ENCODE measurements around the gene SFXN5. TPM values are rescaled to one million over a fixed set of nuclear protein-coding genes. Genes with fewer than 3 reads are reported as not detected.

SFXN5 gene
- total and polyA plus RNA-seq, 2 donors (not counting 3 experiments of a cell fraction or from before 2014, with no cell fraction given), result 18.7 to 28.6 TPM

- BruUV-seq (replicated peaks), result no TSS peak
- Histone ChIP-seq H3K27me3 (ENCODE audit: control insufficient read depth in 2 of 2, insufficient read depth in 2 of 2, low read length in 2 of 2) (no peaks in the 10 kb centered on the region), H3K27ac (ENCODE audit: insufficient read depth, low read depth, low read length) (no peak overlapping the region), H3K36me3 (ENCODE audit: control insufficient read depth in 2 of 2, extremely low read depth in 1 of 2, insufficient read depth in 2 of 2, low read length in 2 of 2) (no peaks in the 10 kb centered on the region), H3K9me1 (replicated peaks; ENCODE audit: control insufficient read depth, extremely low read depth, insufficient read depth, low read length) (no peaks in the 10 kb centered on the region), H3K4me3 (replicated peaks in 1 of 3; ENCODE audit: insufficient read depth in 1 of 3, low read depth in 1 of 3, low read length in 3 of 3) (no peak overlapping the region), H2AFZ (ENCODE audit: low read depth, low read length) (no peak overlapping the region), H3K79me2 (ENCODE audit: control insufficient read depth, insufficient read depth, low read length) (no peaks in the 10 kb centered on the region), H4K20me1 (replicated peaks; ENCODE audit: control insufficient read depth, extremely low read depth, insufficient read depth, low read length) (no peaks in the 10 kb centered on the region), H3K9ac (replicated peaks; ENCODE audit: extremely low read depth, insufficient read depth, low read length) (no peak overlapping the region), H3K4me2 (ENCODE audit: insufficient read depth, low read length) (no peak overlapping the region), H3K4me1 (ENCODE audit: control insufficient read depth, extremely low read depth, insufficient read depth, low read length) (peaks cover 17% of the 10 kb centered on the region), H3K9me3 (replicated peaks; ENCODE audit: control insufficient read depth, insufficient read depth, low read length) (no peaks in the 10 kb centered on the region)
- CTCF ChIA-PET, result interaction anchor here (1.0 to 1.7 kb wide), 3 partner anchors 8 to 152 kb away, joined by 3 to 4 read pairs (median 4); no protein-coding TSS in a partner anchor
- TF ChIP-seq, protein P1, sequence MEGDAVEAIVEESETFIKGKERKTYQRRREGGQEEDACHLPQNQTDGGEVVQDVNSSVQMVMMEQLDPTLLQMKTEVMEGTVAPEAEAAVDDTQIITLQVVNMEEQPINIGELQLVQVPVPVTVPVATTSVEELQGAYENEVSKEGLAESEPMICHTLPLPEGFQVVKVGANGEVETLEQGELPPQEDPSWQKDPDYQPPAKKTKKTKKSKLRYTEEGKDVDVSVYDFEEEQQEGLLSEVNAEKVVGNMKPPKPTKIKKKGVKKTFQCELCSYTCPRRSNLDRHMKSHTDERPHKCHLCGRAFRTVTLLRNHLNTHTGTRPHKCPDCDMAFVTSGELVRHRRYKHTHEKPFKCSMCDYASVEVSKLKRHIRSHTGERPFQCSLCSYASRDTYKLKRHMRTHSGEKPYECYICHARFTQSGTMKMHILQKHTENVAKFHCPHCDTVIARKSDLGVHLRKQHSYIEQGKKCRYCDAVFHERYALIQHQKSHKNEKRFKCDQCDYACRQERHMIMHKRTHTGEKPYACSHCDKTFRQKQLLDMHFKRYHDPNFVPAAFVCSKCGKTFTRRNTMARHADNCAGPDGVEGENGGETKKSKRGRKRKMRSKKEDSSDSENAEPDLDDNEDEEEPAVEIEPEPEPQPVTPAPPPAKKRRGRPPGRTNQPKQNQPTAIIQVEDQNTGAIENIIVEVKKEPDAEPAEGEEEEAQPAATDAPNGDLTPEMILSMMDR (IDR thresholded peaks at IDR 0.05; ENCODE audit: extremely low read depth in 1 of 2, insufficient read depth in 1 of 2, low read depth in 1 of 2, low read length in 2 of 2), result no peak
- no peak for TF ChIP-seq POLR2A (IDR thresholded peaks at IDR 0.05; ENCODE audit: low read depth, low read length)
- POLR2A ChIA-PET, result no interaction called here
- intact Hi-C loops (cut with micrococcal nuclease), result no loop called here
- FAIRE-seq (no peak), DNase-seq (ENCODE audit: low read depth, low spot score) (no peak)
- dilution Hi-C loops (cut with MboI; ENCODE audit: extremely low pct_ligation_motif_present, low sequenced_read_pairs), result no loop called here
Observed at GRCh38 chr2:73004466-73004865, 67.0 kb downstream of the SFXN5 start.

- peaks cover 17% of the 10 kb centered on the region for H3K4me1 ChIP-seq (ENCODE audit: control insufficient read depth, extremely low read depth, insufficient read depth, low read length)
- dilution Hi-C loops (cut with MboI; ENCODE audit: extremely low pct_ligation_motif_present, low sequenced_read_pairs), result no loop called here
- intact Hi-C loops (cut with micrococcal nuclease), result no loop called here
- H3K79me2 ChIP-seq (ENCODE audit: control insufficient read depth, insufficient read depth, low read length), result no peaks in the 10 kb centered on the region
- no peak overlapping the region for H3K4me2 ChIP-seq (ENCODE audit: insufficient read depth, low read length)
- FAIRE-seq, result no peak
- CTCF ChIA-PET, result no interaction called here
- H2AFZ ChIP-seq (ENCODE audit: low read depth, low read length), result no peak overlapping the region
- POLR2A ChIA-PET, result no interaction called here
- BruUV-seq (replicated peaks), result no TSS peak
- H4K20me1 ChIP-seq (replicated peaks; ENCODE audit: control insufficient read depth, extremely low read depth, insufficient read depth, low read length), result no peaks in the 10 kb centered on the region
- no peaks in the 10 kb centered on the region for H3K9me3 ChIP-seq (replicated peaks; ENCODE audit: control insufficient read depth, insufficient read depth, low read length)
- H3K9me1 ChIP-seq (replicated peaks; ENCODE audit: control insufficient read depth, extremely low read depth, insufficient read depth, low read length), result no peaks in the 10 kb centered on the region
- H3K4me3 ChIP-seq (replicated peaks in 1 of 3; ENCODE audit: insufficient read depth in 1 of 3, low read depth in 1 of 3, low read length in 3 of 3), result no peak overlapping the region
- TF ChIP-seq EZH2 (IDR thresholded peaks at IDR 0.05; ENCODE audit: borderline replicate concordance, low read depth, low read length, severe bottlenecking) (no peak), GATA2 (IDR thresholded peaks at IDR 0.05; ENCODE audit: insufficient read depth, insufficient read length, low read depth, low read length) (no peak), POLR2A (IDR thresholded peaks at IDR 0.05; ENCODE audit: low read depth, low read length) (no peak), MYC (IDR thresholded peaks at IDR 0.05; ENCODE audit: low read depth, low read length) (no peak), JUN (IDR thresholded peaks at IDR 0.05; ENCODE audit: borderline replicate concordance, insufficient read depth, insufficient read length, low read depth) (no peak), POLR2AphosphoS5 (IDR thresholded peaks at IDR 0.05; ENCODE audit: insufficient read depth, low read depth, low read length) (no peak)
- TF ChIP-seq, protein P1 (IDR thresholded peaks at IDR 0.05; ENCODE audit: extremely low read depth in 1 of 2, insufficient read depth in 1 of 2, low read depth in 1 of 2, low read length in 2 of 2), result no peak
- TF ChIP-seq, protein P2, sequence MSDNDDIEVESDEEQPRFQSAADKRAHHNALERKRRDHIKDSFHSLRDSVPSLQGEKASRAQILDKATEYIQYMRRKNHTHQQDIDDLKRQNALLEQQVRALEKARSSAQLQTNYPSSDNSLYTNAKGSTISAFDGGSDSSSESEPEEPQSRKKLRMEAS (IDR thresholded peaks at IDR 0.05; ENCODE audit: insufficient read depth, insufficient read length), result no peak
- DNase-seq (ENCODE audit: low read depth, low spot score), result no peak
- no peaks in the 10 kb centered on the region for H3K36me3 ChIP-seq (ENCODE audit: control insufficient read depth in 2 of 2, extremely low read depth in 1 of 2, insufficient read depth in 2 of 2, low read length in 2 of 2)
- no peak overlapping the region for H3K9ac ChIP-seq (replicated peaks; ENCODE audit: extremely low read depth, insufficient read depth, low read length)
- no peak overlapping the region for H3K27ac ChIP-seq (ENCODE audit: insufficient read depth, low read depth, low read length)
- H3K27me3 ChIP-seq (ENCODE audit: control insufficient read depth in 2 of 2, insufficient read depth in 2 of 2, low read length in 2 of 2), result no peaks in the 10 kb centered on the region
Observed at GRCh38 chr2:73003027-73003426, 68.5 kb downstream of the SFXN5 start.
